ENCODE measurements around the gene HTRA3.

- TF ChIP-seq, protein P1, sequence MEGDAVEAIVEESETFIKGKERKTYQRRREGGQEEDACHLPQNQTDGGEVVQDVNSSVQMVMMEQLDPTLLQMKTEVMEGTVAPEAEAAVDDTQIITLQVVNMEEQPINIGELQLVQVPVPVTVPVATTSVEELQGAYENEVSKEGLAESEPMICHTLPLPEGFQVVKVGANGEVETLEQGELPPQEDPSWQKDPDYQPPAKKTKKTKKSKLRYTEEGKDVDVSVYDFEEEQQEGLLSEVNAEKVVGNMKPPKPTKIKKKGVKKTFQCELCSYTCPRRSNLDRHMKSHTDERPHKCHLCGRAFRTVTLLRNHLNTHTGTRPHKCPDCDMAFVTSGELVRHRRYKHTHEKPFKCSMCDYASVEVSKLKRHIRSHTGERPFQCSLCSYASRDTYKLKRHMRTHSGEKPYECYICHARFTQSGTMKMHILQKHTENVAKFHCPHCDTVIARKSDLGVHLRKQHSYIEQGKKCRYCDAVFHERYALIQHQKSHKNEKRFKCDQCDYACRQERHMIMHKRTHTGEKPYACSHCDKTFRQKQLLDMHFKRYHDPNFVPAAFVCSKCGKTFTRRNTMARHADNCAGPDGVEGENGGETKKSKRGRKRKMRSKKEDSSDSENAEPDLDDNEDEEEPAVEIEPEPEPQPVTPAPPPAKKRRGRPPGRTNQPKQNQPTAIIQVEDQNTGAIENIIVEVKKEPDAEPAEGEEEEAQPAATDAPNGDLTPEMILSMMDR (IDR thresholded peaks at IDR 0.05) = no peak
- TF ChIP-seq, protein P2, sequence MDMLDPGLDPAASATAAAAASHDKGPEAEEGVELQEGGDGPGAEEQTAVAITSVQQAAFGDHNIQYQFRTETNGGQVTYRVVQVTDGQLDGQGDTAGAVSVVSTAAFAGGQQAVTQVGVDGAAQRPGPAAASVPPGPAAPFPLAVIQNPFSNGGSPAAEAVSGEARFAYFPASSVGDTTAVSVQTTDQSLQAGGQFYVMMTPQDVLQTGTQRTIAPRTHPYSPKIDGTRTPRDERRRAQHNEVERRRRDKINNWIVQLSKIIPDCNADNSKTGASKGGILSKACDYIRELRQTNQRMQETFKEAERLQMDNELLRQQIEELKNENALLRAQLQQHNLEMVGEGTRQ (CRISPR knock-in tag; IDR thresholded peaks at IDR 0.05) = no peak
- TF ChIP-seq, protein P3, sequence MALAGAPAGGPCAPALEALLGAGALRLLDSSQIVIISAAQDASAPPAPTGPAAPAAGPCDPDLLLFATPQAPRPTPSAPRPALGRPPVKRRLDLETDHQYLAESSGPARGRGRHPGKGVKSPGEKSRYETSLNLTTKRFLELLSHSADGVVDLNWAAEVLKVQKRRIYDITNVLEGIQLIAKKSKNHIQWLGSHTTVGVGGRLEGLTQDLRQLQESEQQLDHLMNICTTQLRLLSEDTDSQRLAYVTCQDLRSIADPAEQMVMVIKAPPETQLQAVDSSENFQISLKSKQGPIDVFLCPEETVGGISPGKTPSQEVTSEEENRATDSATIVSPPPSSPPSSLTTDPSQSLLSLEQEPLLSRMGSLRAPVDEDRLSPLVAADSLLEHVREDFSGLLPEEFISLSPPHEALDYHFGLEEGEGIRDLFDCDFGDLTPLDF (CRISPR knock-in tag; IDR thresholded peaks at IDR 0.05) = no peak
- TF ChIP-seq NR3C1 (CRISPR knock-in tag; conservative IDR thresholded peaks at IDR 0.05; ENCODE audit: low read depth) = no peak
- no peak for TF ChIP-seq ZNF138 (CRISPR knock-in tag; conservative IDR thresholded peaks at IDR 0.05)
- no peak for TF ChIP-seq CREB1 (CRISPR knock-in tag; IDR thresholded peaks at IDR 0.05)
- no peak for TF ChIP-seq SMAD4 (CRISPR knock-in tag; IDR thresholded peaks at IDR 0.05)
- TF ChIP-seq, protein P4, sequence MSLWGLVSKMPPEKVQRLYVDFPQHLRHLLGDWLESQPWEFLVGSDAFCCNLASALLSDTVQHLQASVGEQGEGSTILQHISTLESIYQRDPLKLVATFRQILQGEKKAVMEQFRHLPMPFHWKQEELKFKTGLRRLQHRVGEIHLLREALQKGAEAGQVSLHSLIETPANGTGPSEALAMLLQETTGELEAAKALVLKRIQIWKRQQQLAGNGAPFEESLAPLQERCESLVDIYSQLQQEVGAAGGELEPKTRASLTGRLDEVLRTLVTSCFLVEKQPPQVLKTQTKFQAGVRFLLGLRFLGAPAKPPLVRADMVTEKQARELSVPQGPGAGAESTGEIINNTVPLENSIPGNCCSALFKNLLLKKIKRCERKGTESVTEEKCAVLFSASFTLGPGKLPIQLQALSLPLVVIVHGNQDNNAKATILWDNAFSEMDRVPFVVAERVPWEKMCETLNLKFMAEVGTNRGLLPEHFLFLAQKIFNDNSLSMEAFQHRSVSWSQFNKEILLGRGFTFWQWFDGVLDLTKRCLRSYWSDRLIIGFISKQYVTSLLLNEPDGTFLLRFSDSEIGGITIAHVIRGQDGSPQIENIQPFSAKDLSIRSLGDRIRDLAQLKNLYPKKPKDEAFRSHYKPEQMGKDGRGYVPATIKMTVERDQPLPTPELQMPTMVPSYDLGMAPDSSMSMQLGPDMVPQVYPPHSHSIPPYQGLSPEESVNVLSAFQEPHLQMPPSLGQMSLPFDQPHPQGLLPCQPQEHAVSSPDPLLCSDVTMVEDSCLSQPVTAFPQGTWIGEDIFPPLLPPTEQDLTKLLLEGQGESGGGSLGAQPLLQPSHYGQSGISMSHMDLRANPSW (CRISPR knock-in tag; conservative IDR thresholded peaks at IDR 0.05; ENCODE audit: low read depth) = no peak
- no peak for TF ChIP-seq ATF3 (CRISPR knock-in tag; conservative IDR thresholded peaks at IDR 0.05)
- TF ChIP-seq NFYB (CRISPR knock-in tag; conservative IDR thresholded peaks at IDR 0.05; ENCODE audit: low read depth) = no peak
- TF ChIP-seq E2F5 (CRISPR knock-in tag; IDR thresholded peaks at IDR 0.05) = no peak
- TF ChIP-seq ZNF281 (CRISPR knock-in tag; IDR thresholded peaks at IDR 0.05) = no peak
- TF ChIP-seq FOXP1 (CRISPR knock-in tag; IDR thresholded peaks at IDR 0.05; ENCODE audit: borderline replicate concordance) = no peak
Observed at GRCh38 chr4:8266088-8266487, 3.5 kb upstream of the HTRA3 start.
